Measurements from ENCODE around the gene KRTAP5-2. TPM values are rescaled to one million over a fixed set of nuclear protein-coding genes. Genes with fewer than 3 reads are reported as not detected.

The KRTAP5-2 gene
- total and polyA plus RNA-seq, 9 of the 15 experiments (the other 6 are each of a cell fraction or from before 2014, with no cell fraction given): not detected

DNA sequence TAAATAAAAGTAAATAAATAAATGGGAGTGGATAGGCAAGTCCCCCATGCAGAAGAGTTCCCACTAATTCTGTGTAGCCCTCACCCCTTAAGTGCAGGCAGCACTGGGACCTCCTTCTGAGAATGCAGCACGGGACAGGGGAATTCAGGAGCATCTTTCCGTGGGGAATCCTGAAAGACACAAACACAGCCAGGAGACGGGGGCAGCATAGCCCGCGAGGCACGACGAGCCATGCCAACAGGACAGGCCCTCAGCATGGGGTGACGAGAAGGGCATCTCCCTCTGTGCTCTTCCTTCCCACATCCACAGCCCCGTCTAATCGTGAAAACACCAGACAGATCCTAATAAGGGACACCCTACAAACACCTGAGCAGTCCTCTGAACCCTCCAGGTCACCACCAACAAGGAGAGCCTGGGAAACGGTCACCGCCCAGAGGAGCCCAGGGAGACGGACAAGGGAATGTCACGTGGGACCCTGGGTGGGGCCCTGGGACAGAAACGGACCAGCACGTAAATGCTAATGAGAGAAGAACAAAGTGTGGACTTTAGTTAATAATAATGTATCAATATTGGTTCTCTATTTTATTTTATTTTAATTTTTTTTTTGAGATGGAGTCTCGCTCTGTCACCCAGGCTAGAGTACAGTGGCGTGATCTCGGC lies 38.3 kb upstream of the KRTAP5-2 start:
- no peak for ATAC-seq
- Histone ChIP-seq H3K4me3 (no peak overlapping the region), H4K20me1 (replicated peaks; ENCODE audit: control insufficient read depth, insufficient read depth, low read length) (peaks cover 8% of the 10 kb centered on the region), H3K36me3 (ENCODE audit: control insufficient read depth, insufficient read depth, low read length) (no peaks in the 10 kb centered on the region), H3K9me3 (replicated peaks; ENCODE audit: control insufficient read depth, insufficient read depth, low read depth, low read length) (no peaks in the 10 kb centered on the region), H3K9ac (ENCODE audit: insufficient read depth in 1 of 2, low read depth in 2 of 2, low read length in 2 of 2) (0 out of 4 replicates have a peak overlapping the region, but pooled peaks of 1 of the 2 experiments have one; percentile 26), H2AFZ (ENCODE audit: low read depth, low read length) (no peak overlapping the region), H3K27ac (ENCODE audit: extremely low read depth, low read depth, low read length) (no peak overlapping the region), H3K4me1 (replicated peaks in 1 of 2; ENCODE audit: control insufficient read depth in 2 of 2, insufficient read depth in 2 of 2, low read length in 2 of 2) (peaks cover 0 to 9% of the 10 kb centered on the region in 2 experiments; a peak in 2 of 5 replicates), H3K4me2 (ENCODE audit: insufficient read depth, low read length) (no peak overlapping the region), H3K9me1 (ENCODE audit: control insufficient read depth, insufficient read depth, low read length) (no peaks in the 10 kb centered on the region), H3K27me3 (ENCODE audit: control insufficient read depth in 2 of 2, insufficient read depth in 2 of 2, low read length in 2 of 2) (peaks cover 15 to 61% of the 10 kb centered on the region in 2 experiments), H3K79me2 (ENCODE audit: control insufficient read depth, insufficient read depth, low read length) (no peaks in the 10 kb centered on the region)
- in situ Hi-C loops (cut with MboI) (no loop called here), intact Hi-C loops (cut with micrococcal nuclease) (no loop called here)
- POLR2A ChIA-PET: no interaction called here
- TF ChIP-seq RAD51 (IDR thresholded peaks at IDR 0.05; ENCODE audit: borderline replicate concordance, low read depth): peak; percentile 20; the same call in 1 of the 2 replicates
- TF ChIP-seq, protein P1, sequence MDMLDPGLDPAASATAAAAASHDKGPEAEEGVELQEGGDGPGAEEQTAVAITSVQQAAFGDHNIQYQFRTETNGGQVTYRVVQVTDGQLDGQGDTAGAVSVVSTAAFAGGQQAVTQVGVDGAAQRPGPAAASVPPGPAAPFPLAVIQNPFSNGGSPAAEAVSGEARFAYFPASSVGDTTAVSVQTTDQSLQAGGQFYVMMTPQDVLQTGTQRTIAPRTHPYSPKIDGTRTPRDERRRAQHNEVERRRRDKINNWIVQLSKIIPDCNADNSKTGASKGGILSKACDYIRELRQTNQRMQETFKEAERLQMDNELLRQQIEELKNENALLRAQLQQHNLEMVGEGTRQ (CRISPR knock-in tag; IDR thresholded peaks at IDR 0.05): peak; percentile 28; the same call in 1 of the 2 replicates
- TF ChIP-seq POLR3G (IDR thresholded peaks at IDR 0.05; ENCODE audit: extremely low read depth, insufficient read length, insufficient replicate concordance): no peak
- 3% methylated on average over 19 of the region's 19 CpGs for WGBS (ENCODE audit: insufficient coverage, low coverage, missing lambda C conversion rate)
- CTCF ChIA-PET (ENCODE audit: low intra/inter-chr PET ratio): no interaction called here
- FAIRE-seq: no peak
- DNase-seq (ENCODE audit: extremely low read depth in 1 of 4, low spot score in 3 of 4): no peak
- no TSS peak for BruUV-seq (replicated peaks)

DNA sequence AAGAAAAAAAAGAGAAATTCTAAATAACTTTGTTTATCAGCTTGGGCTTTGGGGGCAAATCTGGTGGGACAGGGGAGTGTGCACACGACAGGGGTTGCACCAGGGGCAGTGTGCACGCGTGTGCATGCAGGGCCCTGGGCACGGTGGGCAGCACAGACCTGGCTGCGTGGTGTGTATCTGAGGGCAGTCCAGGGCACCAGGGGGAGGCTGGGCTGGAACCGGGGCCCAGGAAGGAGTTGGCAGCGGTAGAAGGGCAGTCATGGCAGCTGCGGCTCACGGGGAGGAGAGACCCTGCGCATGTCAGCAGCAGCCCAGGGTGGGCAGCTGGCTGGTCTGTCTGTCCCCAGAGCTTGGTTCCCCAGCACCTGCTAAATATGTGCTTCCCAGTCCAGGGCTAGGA lies 35.8 kb upstream of the KRTAP5-2 start:
- POLR2A ChIA-PET: no interaction called here
- TF ChIP-seq ZNF12 (CRISPR knock-in tag; IDR thresholded peaks at IDR 0.05) (no peak), SMARCA4 (IDR thresholded peaks at IDR 0.05) (no peak), ZKSCAN8 (CRISPR knock-in tag; IDR thresholded peaks at IDR 0.05) (no peak), POLR2AphosphoS2 (IDR thresholded peaks at IDR 0.05; ENCODE audit: low read length) (no peak), RBM22 (IDR thresholded peaks at IDR 0.05; ENCODE audit: low read depth, low read length, poor library complexity, severe bottlenecking) (no peak)
- TF ChIP-seq, protein P2, sequence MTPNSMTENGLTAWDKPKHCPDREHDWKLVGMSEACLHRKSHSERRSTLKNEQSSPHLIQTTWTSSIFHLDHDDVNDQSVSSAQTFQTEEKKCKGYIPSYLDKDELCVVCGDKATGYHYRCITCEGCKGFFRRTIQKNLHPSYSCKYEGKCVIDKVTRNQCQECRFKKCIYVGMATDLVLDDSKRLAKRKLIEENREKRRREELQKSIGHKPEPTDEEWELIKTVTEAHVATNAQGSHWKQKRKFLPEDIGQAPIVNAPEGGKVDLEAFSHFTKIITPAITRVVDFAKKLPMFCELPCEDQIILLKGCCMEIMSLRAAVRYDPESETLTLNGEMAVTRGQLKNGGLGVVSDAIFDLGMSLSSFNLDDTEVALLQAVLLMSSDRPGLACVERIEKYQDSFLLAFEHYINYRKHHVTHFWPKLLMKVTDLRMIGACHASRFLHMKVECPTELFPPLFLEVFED (CRISPR knock-in tag; conservative IDR thresholded peaks at IDR 0.05): no peak
- TF ChIP-seq, protein P3, sequence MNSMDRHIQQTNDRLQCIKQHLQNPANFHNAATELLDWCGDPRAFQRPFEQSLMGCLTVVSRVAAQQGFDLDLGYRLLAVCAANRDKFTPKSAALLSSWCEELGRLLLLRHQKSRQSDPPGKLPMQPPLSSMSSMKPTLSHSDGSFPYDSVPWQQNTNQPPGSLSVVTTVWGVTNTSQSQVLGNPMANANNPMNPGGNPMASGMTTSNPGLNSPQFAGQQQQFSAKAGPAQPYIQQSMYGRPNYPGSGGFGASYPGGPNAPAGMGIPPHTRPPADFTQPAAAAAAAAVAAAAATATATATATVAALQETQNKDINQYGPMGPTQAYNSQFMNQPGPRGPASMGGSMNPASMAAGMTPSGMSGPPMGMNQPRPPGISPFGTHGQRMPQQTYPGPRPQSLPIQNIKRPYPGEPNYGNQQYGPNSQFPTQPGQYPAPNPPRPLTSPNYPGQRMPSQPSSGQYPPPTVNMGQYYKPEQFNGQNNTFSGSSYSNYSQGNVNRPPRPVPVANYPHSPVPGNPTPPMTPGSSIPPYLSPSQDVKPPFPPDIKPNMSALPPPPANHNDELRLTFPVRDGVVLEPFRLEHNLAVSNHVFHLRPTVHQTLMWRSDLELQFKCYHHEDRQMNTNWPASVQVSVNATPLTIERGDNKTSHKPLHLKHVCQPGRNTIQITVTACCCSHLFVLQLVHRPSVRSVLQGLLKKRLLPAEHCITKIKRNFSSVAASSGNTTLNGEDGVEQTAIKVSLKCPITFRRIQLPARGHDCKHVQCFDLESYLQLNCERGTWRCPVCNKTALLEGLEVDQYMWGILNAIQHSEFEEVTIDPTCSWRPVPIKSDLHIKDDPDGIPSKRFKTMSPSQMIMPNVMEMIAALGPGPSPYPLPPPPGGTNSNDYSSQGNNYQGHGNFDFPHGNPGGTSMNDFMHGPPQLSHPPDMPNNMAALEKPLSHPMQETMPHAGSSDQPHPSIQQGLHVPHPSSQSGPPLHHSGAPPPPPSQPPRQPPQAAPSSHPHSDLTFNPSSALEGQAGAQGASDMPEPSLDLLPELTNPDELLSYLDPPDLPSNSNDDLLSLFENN (IDR thresholded peaks at IDR 0.05; ENCODE audit: low read depth in 2 of 2, low read length in 2 of 2): no peak

More for the DNA sequence above, 35.8 kb upstream of the KRTAP5-2 start:
- BruUV-seq (replicated peaks): no TSS peak
- H3K9ac ChIP-seq (ENCODE audit: insufficient read depth in 1 of 2, low read depth in 2 of 2, low read length in 2 of 2): no peak overlapping the region
- intact Hi-C loops (cut with micrococcal nuclease): no loop called here
- in situ Hi-C loops (cut with MboI): no loop called here
- ATAC-seq (no peak), DNase-seq (ENCODE audit: extremely low read depth in 1 of 4, low spot score in 3 of 4) (no peak), FAIRE-seq (no peak)
- H3K9me1 ChIP-seq (ENCODE audit: control insufficient read depth, insufficient read depth, low read length): no peaks in the 10 kb centered on the region
- no peak overlapping the region for H2AFZ ChIP-seq (ENCODE audit: low read depth, low read length)
- peaks cover 7% of the 10 kb centered on the region for H4K20me1 ChIP-seq (replicated peaks; ENCODE audit: control insufficient read depth, insufficient read depth, low read length)
- no peak overlapping the region for H3K27ac ChIP-seq (ENCODE audit: extremely low read depth, low read depth, low read length)
- H3K27me3 ChIP-seq (ENCODE audit: control insufficient read depth in 2 of 2, insufficient read depth in 2 of 2, low read length in 2 of 2): peaks cover 10 to 54% of the 10 kb centered on the region in 2 experiments
- H3K4me3 ChIP-seq: no peak overlapping the region
- CTCF ChIA-PET (ENCODE audit: low intra/inter-chr PET ratio): no interaction called here
- H3K79me2 ChIP-seq (ENCODE audit: control insufficient read depth, insufficient read depth, low read length): no peaks in the 10 kb centered on the region
- WGBS (ENCODE audit: insufficient coverage, low coverage, missing lambda C conversion rate): 0% methylated on average over 9 of the region's 10 CpGs
- no peak overlapping the region for H3K4me2 ChIP-seq (ENCODE audit: insufficient read depth, low read length)
- peaks cover 0 to under 1% of the 10 kb centered on the region in 2 experiments; a peak in 1 of 5 replicates for H3K4me1 ChIP-seq (replicated peaks in 1 of 2; ENCODE audit: control insufficient read depth in 2 of 2, insufficient read depth in 2 of 2, low read length in 2 of 2)
- no peaks in the 10 kb centered on the region for H3K9me3 ChIP-seq (replicated peaks; ENCODE audit: control insufficient read depth, insufficient read depth, low read depth, low read length)
- H3K36me3 ChIP-seq (ENCODE audit: control insufficient read depth, insufficient read depth, low read length): no peaks in the 10 kb centered on the region

All from K562 (cell line).